OCI-LY7 (cell line): ENCODE results near the gene NDUFC2. TPM values are rescaled to one million over a fixed set of nuclear protein-coding genes. Genes with fewer than 3 reads are reported as not detected.

Experiments used
- BruUV-seq: library from RNA; stranded (reverse); fragments of 400-500 nt; replicated peaks from 2 replicates; lab custom pipeline; 2021; lab: Mats Ljungman, UMichigan
- CTCF ChIA-PET: fragments of 300-600 bp; sonication (Branson Sonifier 250); formaldehyde crosslinking; loops from one replicate; lab custom pipeline; 2022; ENCODE audit warnings: antibody characterized with exemption; ENCODE audit not compliant: unreplicated experiment; lab: Charles Lee
- POLR2A ChIA-PET: fragments of 300-600 bp; sonication (Branson Sonifier 250); formaldehyde crosslinking; loops from one replicate; lab custom pipeline; 2022; ENCODE audit warnings: antibody characterized with exemption; lab: Charles Lee
- DNase-seq: peaks from one replicate; pipeline ENCODE4 v3.0.0-alpha.2; 2015; ENCODE audit warnings: low spot score
- H2AFZ ChIP-seq: fragments of 200-600 bp; sonication (generic), shearing (Covaris generic); 2 replicates; pipeline ENCODE4 v1.6.1; 2014; ENCODE audit warnings: mild to moderate bottlenecking, antibody characterized with exemption, low read length, moderate library complexity
- H3K27ac ChIP-seq: fragments of 200-600 bp; sonication (generic); 2 replicates; pipeline ENCODE4 v1.5.1; 2014; ENCODE audit warnings: mixed run types, low read depth, mild to moderate bottlenecking, moderate library complexity, low read length, inconsistent platforms; ENCODE audit not compliant: poor library complexity, severe bottlenecking
- H3K36me3 ChIP-seq: fragments of 200-600 bp; sonication (generic); 2 replicates; pipeline ENCODE4 v1.6.1; 2014; ENCODE audit warnings: mild to moderate bottlenecking, antibody characterized with exemption, low read length, moderate library complexity, mixed read lengths; ENCODE audit not compliant: insufficient read depth
- H3K4me1 ChIP-seq: fragments of 200-600 bp; sonication (generic); 2 replicates; pipeline ENCODE4 v1.5.1; 2014; ENCODE audit warnings: mild to moderate bottlenecking, low read length; ENCODE audit not compliant: insufficient read depth, poor library complexity, severe bottlenecking
- H3K4me2 ChIP-seq: fragments of 200-600 bp; sonication (generic); 2 replicates; pipeline ENCODE4 v1.6.1; 2014; ENCODE audit warnings: mild to moderate bottlenecking, low read length
- H3K4me3 ChIP-seq: fragments of 200-600 bp; sonication (generic); 2 replicates; pipeline ENCODE4 v1.5.1; 2014; ENCODE audit warnings: mild to moderate bottlenecking, low read depth, low read length; ENCODE audit not compliant: poor library complexity, severe bottlenecking
- H3K79me2 ChIP-seq: fragments of 200-600 bp; sonication (generic); 2 replicates; pipeline ENCODE4 v1.6.1; 2016; ENCODE audit warnings: low read depth, mild to moderate bottlenecking, low read length, moderate library complexity, mixed read lengths; ENCODE audit not compliant: insufficient read depth
- H3K9me2 ChIP-seq: fragments of 200-600 bp; sonication (generic); 2 replicates; pipeline ENCODE4 v1.6.1; 2016; ENCODE audit warnings: mild to moderate bottlenecking, low read length, mixed read lengths; ENCODE audit not compliant: insufficient read depth
- H3K9me3 ChIP-seq: fragments of 200-600 bp; sonication (generic); 2 replicates; pipeline ENCODE4 v1.6.1; 2014; ENCODE audit warnings: mild to moderate bottlenecking, mixed run types, low read length, mixed read lengths
- H4K20me1 ChIP-seq: fragments of 200-600 bp; sonication (generic); 2 replicates; pipeline ENCODE4 v1.6.1; 2014; ENCODE audit warnings: mild to moderate bottlenecking, antibody characterized with exemption, low read length, moderate library complexity, mixed read lengths; ENCODE audit not compliant: insufficient read depth
- CTCF ChIP-seq: fragments of 200-600 bp; sonication (generic); conservative IDR thresholded peaks from 2 replicates; pipeline ENCODE4 v1.5.1; 2014; ENCODE audit warnings: mild to moderate bottlenecking, antibody characterized with exemption, low read length, moderate library complexity, mixed read lengths
- EZH2phosphoT487 ChIP-seq: fragments of 200-600 bp; sonication (generic); IDR thresholded peaks from 2 replicates; pipeline ENCODE4 v1.6.1; 2018; ENCODE audit warnings: low read depth, borderline replicate concordance, mild to moderate bottlenecking, mixed run types, antibody characterized with exemption, low read length, moderate library complexity, mixed read lengths
- intact Hi-C: fragments of 100-400 bp; cut with micrococcal nuclease; formaldehyde crosslinking; loops from one replicate; pipeline ENCODE4 v1.10.0; 2022; ENCODE audit not compliant: unreplicated experiment
- total RNA-seq, 2 experiments: library from RNA; depleted of rRNA in 1 of 2; stranded (reverse); fragments of >200 nt in 1 of 2; shearing (Covaris generic) in 1 of 2; gene quantifications; 2 replicates each; pipeline ENCODE4 v1.2.3, GENCODE V29; 2014 to 2022

Gene NDUFC2
- total RNA-seq, 2 experiments from 2014 or later: 53.3 to 95.7 TPM

- Histone ChIP-seq H4K20me1 (no peaks in the 10 kb centered on the region), H3K4me1 (no peaks in the 10 kb centered on the region), H3K4me3 (no peak within 1 kb of the TSS), H3K79me2 (no peaks in the 10 kb centered on the region), H3K36me3 (peaks cover 8% of the 10 kb centered on the region; the same call in 1 of the 2 replicates), H3K9me3 (no peaks in the 10 kb centered on the region), H3K4me2 (no peak within 1 kb of the TSS), H3K9me2 (no peaks in the 10 kb centered on the region), H3K27ac (no peak within 1 kb of the TSS), H2AFZ (no peak within 1 kb of the TSS)
- no TSS peak for BruUV-seq
- no peak for TF ChIP-seq EZH2phosphoT487
- TF ChIP-seq CTCF: no peak
- CTCF ChIA-PET: no interaction called here
- DNase-seq: no peak
- intact Hi-C loops: no loop called here
- POLR2A ChIA-PET: no interaction called here
Observed at GRCh38 chr11:78063440-78064181, 16.1 kb downstream of the NDUFC2 start, which contains the start of gene THRSP. THRSP (plus strand) TSS chr11:78063861; CDS start chr11:78063882, 21 bp downstream.

GRCh38 chr11:78062671-78063070 is 17.0 kb downstream of the NDUFC2 start:
- POLR2A ChIA-PET: interaction anchor here (0.5 kb wide), 1 partner anchor 8 kb away, joined by 3 read pairs; no protein-coding TSS in a partner anchor
- Histone ChIP-seq H3K4me3 (no peak overlapping the region), H3K27ac (no peak overlapping the region), H3K9me3 (no peaks in the 10 kb centered on the region), H3K9me2 (no peaks in the 10 kb centered on the region), H4K20me1 (no peaks in the 10 kb centered on the region), H2AFZ (no peak overlapping the region), H3K4me1 (no peaks in the 10 kb centered on the region), H3K36me3 (peaks cover 3% of the 10 kb centered on the region; the same call in 1 of the 2 replicates), H3K4me2 (no peak overlapping the region), H3K79me2 (no peaks in the 10 kb centered on the region)
- intact Hi-C loops: no loop called here
- TF ChIP-seq EZH2phosphoT487 (no peak), CTCF (no peak)
- CTCF ChIA-PET: no interaction called here
- no peak for DNase-seq
- BruUV-seq: no TSS peak

GRCh38 chr11:78061921-78062311 is 17.7 kb downstream of the NDUFC2 start:
- Histone ChIP-seq H3K4me1 (no peaks in the 10 kb centered on the region), H3K4me2 (no peak overlapping the region), H3K27ac (no peak overlapping the region), H3K9me2 (no peaks in the 10 kb centered on the region), H3K9me3 (no peaks in the 10 kb centered on the region), H4K20me1 (no peaks in the 10 kb centered on the region), H3K4me3 (no peak overlapping the region), H2AFZ (no peak overlapping the region), H3K79me2 (no peaks in the 10 kb centered on the region), H3K36me3 (no peaks in the 10 kb centered on the region)
- ChIA-PET POLR2A (interaction anchor here (0.7 kb wide), 1 partner anchor 704 kb away, joined by 3 read pairs; no protein-coding TSS in a partner anchor), CTCF (no interaction called here)
- DNase-seq: no peak
- BruUV-seq: no TSS peak
- intact Hi-C loops: no loop called here
- TF ChIP-seq EZH2phosphoT487 (no peak), CTCF (no peak)
